Activated CD4-positive, alpha-beta memory T cell treated with anti-CD3 and anti-CD28 coated beads for 36 hours (primary cell): ENCODE data around the gene HOMER2. TPM values are rescaled to one million over a fixed set of nuclear protein-coding genes. Genes with fewer than 3 reads are reported as not detected.

Experiments used
- CTCF ChIA-PET: fragments of 350-600 bp; sonication (Branson Sonifier 250); formaldehyde crosslinking; loops from one replicate; lab custom pipeline; 2021; ENCODE audit warnings: antibody characterized with exemption, inconsistent platforms; lab: Charles Lee
- POLR2A ChIA-PET: fragments of 350-600 bp; sonication (Branson Sonifier 250); formaldehyde crosslinking; loops from one replicate; lab custom pipeline; 2021; ENCODE audit warnings: antibody characterized with exemption; lab: Charles Lee
- DNase-seq: peaks from one replicate; pipeline ENCODE4 v3.0.0-alpha.2; 2020
- H3K27ac Mint-ChIP-seq: one replicate; pipeline ENCODE4 v1.8.0; 2021; ENCODE audit warnings: mixed read lengths
- H3K27me3 Mint-ChIP-seq: one replicate; pipeline ENCODE4 v1.8.0; 2021; ENCODE audit warnings: mixed read lengths
- H3K36me3 Mint-ChIP-seq: one replicate; pipeline ENCODE4 v1.8.0; 2021; ENCODE audit warnings: mixed read lengths
- H3K4me1 Mint-ChIP-seq: one replicate; pipeline ENCODE4 v1.8.0; 2021; ENCODE audit warnings: low read depth, mixed read lengths
- H3K4me3 Mint-ChIP-seq: one replicate; pipeline ENCODE4 v1.8.0; 2021; ENCODE audit warnings: mild to moderate bottlenecking, mixed read lengths
- H3K9me3 Mint-ChIP-seq: one replicate; pipeline ENCODE4 v1.8.0; 2021; ENCODE audit warnings: mixed read lengths
- intact Hi-C: fragments of 100-400 bp; cut with micrococcal nuclease; formaldehyde crosslinking; loops from one replicate; pipeline ENCODE4 v1.15.1; 2023
- total RNA-seq, 2 experiments: library from RNA; stranded (reverse); gene quantifications; one replicate each; pipeline ENCODE4 v1.2.3, GENCODE V29; 2021

The HOMER2 gene
- total RNA-seq, 2 experiments from 2014 or later, result 6.5 to 7.9 TPM

GRCh38 chr15:82849556-82850512 lies 102.7 kb downstream of the HOMER2 start:
- Mint-ChIP-seq H3K36me3 (no peaks in the 10 kb centered on the region), H3K4me1 (peaks cover 7% of the 10 kb centered on the region), H3K9me3 (no peaks in the 10 kb centered on the region), H3K27ac (no peak overlapping the region), H3K27me3 (no peaks in the 10 kb centered on the region), H3K4me3 (no peak overlapping the region)
- intact Hi-C loops, result loop anchor here (1.0 kb wide), 1 partner anchor 150 kb away; no protein-coding TSS in a partner anchor
- DNase-seq, result peak; percentile 64
- CTCF ChIA-PET, result interaction anchor here (0.6 to 5.6 kb wide), 12 partner anchors 12 to 395 kb away, joined by 3 to 42 read pairs (median 4); partner anchors contain the start of genes C15orf40 and RAMAC
- POLR2A ChIA-PET, result no interaction called here

DNA sequence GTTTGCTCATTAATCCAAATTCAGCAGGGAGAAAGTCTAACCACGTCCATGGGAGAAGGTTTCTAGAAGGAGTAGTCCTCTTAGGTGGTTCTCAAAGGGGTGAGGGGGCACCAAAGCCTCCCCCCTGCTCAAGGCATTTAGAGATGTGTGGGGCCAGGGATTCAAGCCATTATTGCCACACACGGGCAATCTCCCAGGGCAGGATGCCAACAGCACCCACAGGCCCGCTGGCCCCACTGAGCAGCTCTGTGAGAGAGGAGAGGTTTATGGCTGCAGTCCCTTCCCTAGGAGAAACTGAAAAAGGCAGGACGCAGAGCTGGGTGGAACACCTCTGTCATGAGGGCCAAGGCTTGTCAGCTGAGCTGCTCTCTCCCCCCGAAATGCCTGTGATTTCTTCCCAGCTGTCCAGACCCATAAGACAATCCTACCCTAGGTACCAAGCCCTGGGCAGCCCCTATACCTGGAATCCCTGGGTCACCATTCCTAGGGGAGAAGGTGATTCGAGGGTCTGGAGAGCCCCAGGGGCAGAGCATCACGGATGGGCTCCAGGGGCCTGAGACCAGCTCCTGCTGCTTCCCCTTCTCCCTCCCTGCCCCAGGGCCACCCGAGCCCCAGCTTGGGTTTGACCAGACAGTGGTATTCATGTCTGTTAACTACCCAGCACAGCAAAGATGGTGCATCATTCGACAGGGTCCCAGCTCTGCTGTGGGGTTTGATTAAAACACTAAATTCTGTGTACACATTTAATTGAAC lies 104.1 kb downstream of the HOMER2 start:
- no peak overlapping the region for H3K27ac Mint-ChIP-seq

GRCh38 chr15:82847703-82848102 lies 104.8 kb downstream of the HOMER2 start:
- CTCF ChIA-PET, result interaction anchor here (5.4 to 5.6 kb wide), 2 partner anchors 139 to 152 kb away, joined by 17 to 42 read pairs; partner anchors contain the start of gene RAMAC
- POLR2A ChIA-PET, result no interaction called here
- H3K27ac Mint-ChIP-seq, result no peak overlapping the region

More for the DNA sequence above, 104.1 kb downstream of the HOMER2 start:
- Mint-ChIP-seq H3K4me3 (no peak overlapping the region), H3K4me1 (peaks cover 10% of the 10 kb centered on the region), H3K27me3 (no peaks in the 10 kb centered on the region), H3K9me3 (peaks cover 2% of the 10 kb centered on the region), H3K36me3 (no peaks in the 10 kb centered on the region)
- ChIA-PET POLR2A (no interaction called here), CTCF (interaction anchor here (1.3 to 5.6 kb wide), 3 partner anchors 11 to 152 kb away, joined by 4 to 42 read pairs (median 17); partner anchors contain the start of gene RAMAC)
- intact Hi-C loops, result no loop called here
- no peak for DNase-seq

DNA sequence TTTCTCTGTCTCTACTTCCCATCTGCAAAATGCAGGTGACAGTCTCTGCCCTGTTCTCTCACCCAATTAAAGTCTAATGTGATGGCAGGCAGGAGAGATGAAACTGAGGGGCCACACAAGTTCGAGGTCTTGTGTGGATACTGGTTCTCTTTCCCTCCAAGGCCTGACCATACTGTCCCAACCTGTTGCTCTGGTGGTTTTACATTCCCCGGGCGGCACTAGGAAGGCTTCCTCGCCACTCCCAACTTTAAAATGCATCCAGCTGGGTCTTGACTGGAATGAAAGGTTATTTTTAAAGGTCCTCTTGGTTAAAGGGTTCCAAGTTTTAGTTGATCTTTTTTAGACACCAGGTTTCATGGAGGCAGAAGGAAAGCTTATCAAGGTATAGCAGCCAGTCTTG lies 105.9 kb downstream of the HOMER2 start:
- Mint-ChIP-seq H3K4me1 (peaks cover 10% of the 10 kb centered on the region), H3K9me3 (peaks cover 6% of the 10 kb centered on the region), H3K27ac (no peak overlapping the region), H3K27me3 (no peaks in the 10 kb centered on the region), H3K4me3 (no peak overlapping the region), H3K36me3 (peaks cover 3% of the 10 kb centered on the region)
- ChIA-PET POLR2A (no interaction called here), CTCF (interaction anchor here (5.6 kb wide), 1 partner anchor 153 kb away, joined by 42 read pairs; no protein-coding TSS in a partner anchor)
- intact Hi-C loops, result no loop called here
- no peak for DNase-seq

More at GRCh38 chr15:82847703-82848102, 104.8 kb downstream of the HOMER2 start:
- Mint-ChIP-seq H3K9me3 (peaks cover 4% of the 10 kb centered on the region), H3K36me3 (peaks cover 2% of the 10 kb centered on the region), H3K27me3 (no peaks in the 10 kb centered on the region), H3K4me3 (no peak overlapping the region), H3K4me1 (peaks cover 10% of the 10 kb centered on the region)
- intact Hi-C loops, result no loop called here
- no peak for DNase-seq

DNA sequence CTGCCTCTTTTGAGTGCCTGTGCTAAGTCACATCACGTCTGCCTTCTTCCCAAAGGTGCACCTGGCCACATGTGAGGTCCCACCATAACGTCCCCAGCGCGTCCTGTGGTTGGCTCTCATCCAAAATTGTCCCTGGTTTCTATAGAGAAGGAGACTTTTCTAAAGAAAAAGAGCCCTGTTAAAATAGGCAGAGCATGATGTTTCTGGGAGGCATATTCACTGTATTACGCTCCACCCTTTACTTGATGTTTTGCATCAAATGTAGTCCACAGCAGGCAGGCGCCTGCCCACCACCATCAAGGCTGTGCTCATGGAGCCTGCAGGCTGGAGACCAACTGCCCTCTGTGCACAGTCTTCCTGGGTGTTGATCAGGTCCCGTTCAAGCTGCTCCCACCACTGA lies 106.8 kb downstream of the HOMER2 start:
- ChIA-PET CTCF (no interaction called here), POLR2A (no interaction called here)
- Mint-ChIP-seq H3K4me3 (no peak overlapping the region), H3K9me3 (peaks cover 6% of the 10 kb centered on the region), H3K27me3 (no peaks in the 10 kb centered on the region), H3K27ac (no peak overlapping the region), H3K4me1 (peaks cover 10% of the 10 kb centered on the region), H3K36me3 (peaks cover 3% of the 10 kb centered on the region)
- intact Hi-C loops, result no loop called here
- no peak for DNase-seq

- ChIA-PET POLR2A (no interaction called here), CTCF (no interaction called here)
- Mint-ChIP-seq H3K27ac (no peak overlapping the region), H3K27me3 (no peaks in the 10 kb centered on the region), H3K4me1 (peaks cover 6% of the 10 kb centered on the region), H3K4me3 (no peak overlapping the region), H3K9me3 (peaks cover 13% of the 10 kb centered on the region), H3K36me3 (peaks cover 3% of the 10 kb centered on the region)
- intact Hi-C loops, result no loop called here
- no peak for DNase-seq
Observed at GRCh38 chr15:82843566-82843965, 109.0 kb downstream of the HOMER2 start.

- Mint-ChIP-seq H3K9me3 (peaks cover 13% of the 10 kb centered on the region), H3K4me3 (no peak overlapping the region), H3K36me3 (peaks cover 34% of the 10 kb centered on the region), H3K4me1 (peaks cover 6% of the 10 kb centered on the region), H3K27ac (no peak overlapping the region), H3K27me3 (no peaks in the 10 kb centered on the region)
- DNase-seq, result no peak
- intact Hi-C loops, result no loop called here
- ChIA-PET POLR2A (no interaction called here), CTCF (no interaction called here)
Observed at GRCh38 chr15:82840166-82840565, 112.4 kb downstream of the HOMER2 start.

GRCh38 chr15:82839136-82839535 lies 113.4 kb downstream of the HOMER2 start:
- ChIA-PET POLR2A (no interaction called here), CTCF (interaction anchor here (1.1 kb wide), 1 partner anchor 171 kb away, joined by 3 read pairs; no protein-coding TSS in a partner anchor)
- intact Hi-C loops, result no loop called here
- Mint-ChIP-seq H3K36me3 (peaks cover 42% of the 10 kb centered on the region), H3K4me1 (no peaks in the 10 kb centered on the region), H3K27me3 (no peaks in the 10 kb centered on the region), H3K9me3 (peaks cover 13% of the 10 kb centered on the region), H3K27ac (no peak overlapping the region), H3K4me3 (no peak overlapping the region)
- DNase-seq, result no peak

DNA sequence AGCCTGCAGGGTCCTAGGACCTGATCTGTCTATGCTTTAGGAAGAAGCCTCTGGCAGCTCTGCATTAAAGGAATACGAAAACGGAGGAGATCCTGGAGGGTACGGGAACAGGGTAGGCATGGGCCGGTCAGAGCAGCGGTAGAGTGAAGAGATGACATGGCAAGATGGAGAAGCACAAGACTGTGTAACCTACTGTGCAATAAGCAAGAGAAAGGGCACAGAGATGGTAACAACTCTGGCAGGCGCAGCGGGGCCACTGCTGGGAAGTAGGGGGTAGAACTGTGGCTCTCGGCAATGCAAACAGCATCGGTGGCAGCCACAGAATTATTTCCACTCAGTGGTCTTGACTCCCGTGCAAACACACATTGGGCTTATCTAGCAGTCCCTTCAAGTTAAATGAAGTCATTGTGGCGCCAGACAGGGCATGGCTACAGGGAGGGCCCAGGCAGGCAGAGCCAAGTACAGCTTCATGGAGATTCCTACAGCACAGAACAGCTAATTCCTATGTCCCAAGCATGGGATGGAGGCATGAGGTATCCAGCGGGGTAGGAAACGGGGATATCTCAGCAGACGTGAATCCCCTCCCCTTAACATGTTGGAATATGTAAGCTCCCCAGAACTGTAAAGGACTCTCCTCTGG lies 114.3 kb downstream of the HOMER2 start:
- Mint-ChIP-seq H3K36me3 (peaks cover 49% of the 10 kb centered on the region), H3K4me3 (no peak overlapping the region), H3K27ac (no peak overlapping the region), H3K4me1 (peaks cover 2% of the 10 kb centered on the region), H3K9me3 (peaks cover 11% of the 10 kb centered on the region), H3K27me3 (no peaks in the 10 kb centered on the region)
- ChIA-PET POLR2A (interaction anchor here (0.6 kb wide), 1 partner anchor 18 kb away, joined by 3 read pairs; no protein-coding TSS in a partner anchor), CTCF (interaction anchor here (1.1 to 1.3 kb wide), 2 partner anchors 11 to 172 kb away, joined by 3 to 4 read pairs; no protein-coding TSS in a partner anchor)
- intact Hi-C loops, result no loop called here
- no peak for DNase-seq

DNA sequence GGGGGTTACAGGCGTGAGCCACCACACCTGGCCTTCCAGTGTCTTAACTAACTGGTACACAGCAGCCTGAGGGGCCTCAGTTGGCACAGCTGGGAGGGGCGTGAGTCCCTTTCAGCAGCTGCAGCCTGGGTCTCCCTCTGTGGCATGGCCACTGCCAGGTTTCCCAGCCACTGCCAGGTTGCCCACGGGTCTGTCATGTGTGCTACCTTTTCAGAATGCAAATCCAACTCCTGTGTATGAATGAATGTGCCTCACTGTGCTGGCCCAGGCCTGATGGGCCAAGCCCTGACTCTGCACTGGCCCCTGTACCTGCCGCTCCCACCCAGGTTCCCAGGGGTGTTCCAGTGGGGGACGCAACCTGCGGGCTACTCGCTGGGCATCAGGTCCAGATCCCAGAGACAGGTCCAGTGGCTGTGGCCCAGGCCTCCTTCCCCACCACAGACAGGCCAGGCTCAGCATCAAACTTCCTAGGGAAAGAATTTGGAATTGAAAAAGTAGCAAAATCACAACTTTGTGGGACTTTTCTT lies 117.1 kb downstream of the HOMER2 start:
- intact Hi-C loops, result no loop called here
- POLR2A ChIA-PET, result no interaction called here
- H3K9me3 Mint-ChIP-seq, result peaks cover 7% of the 10 kb centered on the region
- H3K4me3 Mint-ChIP-seq, result no peak overlapping the region
- no peak for DNase-seq
- H3K27me3 Mint-ChIP-seq, result no peaks in the 10 kb centered on the region
- peaks cover 21% of the 10 kb centered on the region for H3K4me1 Mint-ChIP-seq
- H3K27ac Mint-ChIP-seq, result no peak overlapping the region
- peaks cover 70% of the 10 kb centered on the region for H3K36me3 Mint-ChIP-seq
- CTCF ChIA-PET, result no interaction called here

DNA sequence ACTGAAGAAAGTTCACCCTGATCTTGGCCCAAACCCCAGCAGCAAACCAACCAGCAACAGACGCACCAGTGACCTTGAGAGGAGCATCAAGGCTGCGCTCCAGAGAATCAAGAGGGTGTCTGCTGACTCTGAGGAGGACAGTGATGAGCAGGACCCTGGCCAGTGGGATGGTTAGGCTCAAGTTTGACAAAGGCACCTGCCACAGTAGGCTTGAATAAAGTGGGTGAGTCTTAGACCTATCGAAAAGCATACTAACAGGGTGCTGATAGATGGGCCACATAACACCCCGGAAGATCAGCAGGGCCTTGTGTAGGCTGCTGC lies 119.2 kb downstream of the HOMER2 start:
- Mint-ChIP-seq H3K4me3 (no peak overlapping the region), H3K36me3 (peaks cover 85% of the 10 kb centered on the region), H3K27ac (no peak overlapping the region), H3K9me3 (no peaks in the 10 kb centered on the region), H3K4me1 (peaks cover 22% of the 10 kb centered on the region), H3K27me3 (no peaks in the 10 kb centered on the region)
- intact Hi-C loops, result loop anchor here (5.0 kb wide), 1 partner anchor 119 kb away; the partner anchor contains the start of gene HOMER2
- DNase-seq, result no peak
- ChIA-PET CTCF (interaction anchor here (0.7 to 1.2 kb wide), 6 partner anchors 16 to 167 kb away, joined by 3 to 6 read pairs (median 3); no protein-coding TSS in a partner anchor), POLR2A (interaction anchor here (1.2 to 2.1 kb wide), 2 partner anchors 23 to 25 kb away, joined by 3 to 19 read pairs; no protein-coding TSS in a partner anchor)
